ENCODE data around the gene LTN1.

DNA sequence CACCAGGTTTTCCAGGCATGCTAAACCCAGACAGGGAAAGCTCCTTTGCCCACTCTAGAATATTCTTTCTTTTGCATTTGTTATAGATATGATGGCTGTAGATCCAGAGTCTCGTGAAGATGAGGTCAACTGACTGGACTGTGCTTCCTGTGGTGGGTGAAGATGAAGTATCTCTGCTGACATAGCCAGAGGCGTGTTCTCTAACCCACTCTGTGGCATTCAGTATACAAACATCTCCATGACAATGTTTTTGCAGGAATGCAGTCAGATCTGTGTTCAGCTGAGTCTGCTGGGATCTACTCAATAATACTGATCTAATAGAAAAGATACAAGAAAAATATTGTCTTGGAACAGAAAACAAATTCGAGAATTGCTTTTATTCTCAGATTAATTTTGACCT lies 15.1 kb upstream of the LTN1 start:
- TF ChIP-seq, protein P1, sequence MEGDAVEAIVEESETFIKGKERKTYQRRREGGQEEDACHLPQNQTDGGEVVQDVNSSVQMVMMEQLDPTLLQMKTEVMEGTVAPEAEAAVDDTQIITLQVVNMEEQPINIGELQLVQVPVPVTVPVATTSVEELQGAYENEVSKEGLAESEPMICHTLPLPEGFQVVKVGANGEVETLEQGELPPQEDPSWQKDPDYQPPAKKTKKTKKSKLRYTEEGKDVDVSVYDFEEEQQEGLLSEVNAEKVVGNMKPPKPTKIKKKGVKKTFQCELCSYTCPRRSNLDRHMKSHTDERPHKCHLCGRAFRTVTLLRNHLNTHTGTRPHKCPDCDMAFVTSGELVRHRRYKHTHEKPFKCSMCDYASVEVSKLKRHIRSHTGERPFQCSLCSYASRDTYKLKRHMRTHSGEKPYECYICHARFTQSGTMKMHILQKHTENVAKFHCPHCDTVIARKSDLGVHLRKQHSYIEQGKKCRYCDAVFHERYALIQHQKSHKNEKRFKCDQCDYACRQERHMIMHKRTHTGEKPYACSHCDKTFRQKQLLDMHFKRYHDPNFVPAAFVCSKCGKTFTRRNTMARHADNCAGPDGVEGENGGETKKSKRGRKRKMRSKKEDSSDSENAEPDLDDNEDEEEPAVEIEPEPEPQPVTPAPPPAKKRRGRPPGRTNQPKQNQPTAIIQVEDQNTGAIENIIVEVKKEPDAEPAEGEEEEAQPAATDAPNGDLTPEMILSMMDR (IDR thresholded peaks at IDR 0.05): no peak
- no peak for TF ChIP-seq POLR2A (IDR thresholded peaks at IDR 0.05)

Data from body of pancreas (tissue), 4 donors.